Immature natural killer cell (primary cell): ENCODE measurements around the gene GATA2. TPM values are rescaled to one million over a fixed set of nuclear protein-coding genes. Genes with fewer than 3 reads are reported as not detected.
A peak's percentile ranks its signal among the peaks of the same experiment; 100 is the strongest.

ENCODE experiments used
- DNase-seq, 3 donors: peaks; one replicate each; pipeline ENCODE4 v3.0.0; 2022; ENCODE audit warnings: mixed read lengths in 1 of 3
- H3K27ac Mint-ChIP-seq, 6 donors: one replicate each; pipeline ENCODE4 v1.8.0; 2020; ENCODE audit warnings: mixed read lengths in 6 of 6, mild to moderate bottlenecking in 5 of 6, inconsistent platforms in 4 of 6, moderate library complexity in 3 of 6
- H3K27me3 Mint-ChIP-seq, 3 donors: one replicate each; pipeline ENCODE4 v1.8.0; 2020 to 2021; ENCODE audit warnings: low read depth in 3 of 3, mild to moderate bottlenecking in 3 of 3, mixed read lengths in 3 of 3, moderate library complexity in 3 of 3, inconsistent platforms in 1 of 3
- H3K36me3 Mint-ChIP-seq, 3 donors: one replicate each; pipeline ENCODE4 v1.8.0; 2020; ENCODE audit warnings: mixed read lengths in 3 of 3, inconsistent platforms in 2 of 3, mild to moderate bottlenecking in 2 of 3
- H3K4me1 Mint-ChIP-seq, 2 donors: one replicate each; pipeline ENCODE4 v1.8.0; 2020; ENCODE audit warnings: inconsistent platforms in 2 of 2, mild to moderate bottlenecking in 2 of 2, mixed read lengths in 2 of 2, moderate library complexity in 1 of 2
- H3K4me3 Mint-ChIP-seq, 5 donors: one replicate each; pipeline ENCODE4 v1.8.0; 2020; ENCODE audit warnings: mild to moderate bottlenecking in 5 of 5, mixed read lengths in 5 of 5, inconsistent platforms in 3 of 5, moderate library complexity in 3 of 5
- H3K9me3 Mint-ChIP-seq, 6 donors: one replicate each; pipeline ENCODE4 v1.8.0; 2020; ENCODE audit warnings: mild to moderate bottlenecking in 6 of 6, mixed read lengths in 6 of 6, inconsistent platforms in 4 of 6, moderate library complexity in 3 of 6
- polyA plus RNA-seq, 3 donors: library from polyadenylated mRNA; unstranded; fragments of 300-500 nt; fragmentation: Illumina TruSeq; gene quantifications; one replicate each; pipeline ENCODE4 v1.2.3, GENCODE V29; 2021

Gene GATA2
- polyA plus RNA-seq, 3 donors from 2014 or later: 0.35 TPM; not detected in 2

GRCh38 chr3:128482175-128482574 lies 10.8 kb downstream of the GATA2 start:
- Mint-ChIP-seq H3K4me1 (peaks cover 7 to 10% of the 10 kb centered on the region in 2 donors), H3K4me3 (no peak overlapping the region), H3K36me3 (peaks cover 0 to 4% (median 0%) of the 10 kb centered on the region in 3 donors), H3K9me3 (peaks cover 0 to 2% (median 0%) of the 10 kb centered on the region in 6 donors), H3K27me3 (peaks cover 20 to 40% (median 22%) of the 10 kb centered on the region in 3 donors), H3K27ac (no peak overlapping the region)
- no peak for DNase-seq

- Mint-ChIP-seq H3K9me3 (peaks cover 0 to 2% (median 0%) of the 10 kb centered on the region in 6 donors), H3K36me3 (peaks cover 0 to 4% (median 0%) of the 10 kb centered on the region in 3 donors), H3K4me1 (peaks cover 6 to 8% of the 10 kb centered on the region in 2 donors), H3K4me3 (no peak overlapping the region), H3K27me3 (peaks cover 20 to 40% (median 22%) of the 10 kb centered on the region in 3 donors), H3K27ac (no peak overlapping the region)
- no peak for DNase-seq
Measured at GRCh38 chr3:128481438-128481942, 11.5 kb downstream of the GATA2 start.

- DNase-seq: no peak
- Mint-ChIP-seq H3K9me3 (peaks cover 0 to 2% (median 0%) of the 10 kb centered on the region in 6 donors), H3K27ac (no peak overlapping the region), H3K4me1 (peaks cover 3 to 8% of the 10 kb centered on the region in 2 donors), H3K27me3 (peaks cover 16 to 35% (median 20%) of the 10 kb centered on the region in 3 donors), H3K4me3 (no peak overlapping the region), H3K36me3 (peaks cover 0 to 4% (median 0%) of the 10 kb centered on the region in 3 donors)
Measured at GRCh38 chr3:128480717-128481437, 12.1 kb downstream of the GATA2 start.

GRCh38 chr3:128480278-128480677 lies 12.7 kb downstream of the GATA2 start:
- peaks cover 3 to 8% of the 10 kb centered on the region in 2 donors for H3K4me1 Mint-ChIP-seq
- H3K36me3 Mint-ChIP-seq: peaks cover 0 to 4% (median 0%) of the 10 kb centered on the region in 3 donors
- no peak overlapping the region for H3K27ac Mint-ChIP-seq
- DNase-seq: no peak
- peaks cover 16 to 30% (median 18%) of the 10 kb centered on the region in 3 donors for H3K27me3 Mint-ChIP-seq
- H3K9me3 Mint-ChIP-seq: peaks cover 0 to 2% (median 0%) of the 10 kb centered on the region in 6 donors
- no peak overlapping the region for H3K4me3 Mint-ChIP-seq

- no peak overlapping the region for H3K4me3 Mint-ChIP-seq
- peaks cover 0 to 4% (median 0%) of the 10 kb centered on the region in 3 donors for H3K36me3 Mint-ChIP-seq
- H3K9me3 Mint-ChIP-seq: peaks cover 0 to 2% (median 0%) of the 10 kb centered on the region in 6 donors
- peaks cover 14 to 27% (median 16%) of the 10 kb centered on the region in 3 donors for H3K27me3 Mint-ChIP-seq
- no peak for DNase-seq
- H3K27ac Mint-ChIP-seq: no peak overlapping the region
- H3K4me1 Mint-ChIP-seq: peaks cover 3 to 8% of the 10 kb centered on the region in 2 donors
Measured at GRCh38 chr3:128479558-128480086, 13.4 kb downstream of the GATA2 start.

GRCh38 chr3:128478576-128479506 lies 14.2 kb downstream of the GATA2 start:
- Mint-ChIP-seq H3K27me3 (peaks cover 11 to 22% (median 15%) of the 10 kb centered on the region in 3 donors), H3K9me3 (peaks cover 0 to 2% (median 0%) of the 10 kb centered on the region in 6 donors), H3K4me1 (peaks cover 3 to 8% of the 10 kb centered on the region in 2 donors), H3K4me3 (no peak overlapping the region), H3K27ac (no peak overlapping the region), H3K36me3 (peaks cover 0 to 4% (median 0%) of the 10 kb centered on the region in 3 donors)
- DNase-seq: no peak

GRCh38 chr3:128476659-128477058 lies 16.3 kb downstream of the GATA2 start:
- Mint-ChIP-seq H3K4me1 (no peaks in the 10 kb centered on the region), H3K27ac (peak overlapping the region in 1 of 6 donors; percentile 13), H3K9me3 (peaks cover 0 to 2% (median 0%) of the 10 kb centered on the region in 6 donors), H3K36me3 (no peaks in the 10 kb centered on the region), H3K27me3 (peaks cover 0 to 9% (median 3%) of the 10 kb centered on the region in 3 donors), H3K4me3 (no peak overlapping the region)
- DNase-seq: no peak

GRCh38 chr3:128475355-128475754 lies 17.6 kb downstream of the GATA2 start:
- Mint-ChIP-seq H3K27me3 (peaks cover 0 to 9% (median 7%) of the 10 kb centered on the region in 3 donors), H3K36me3 (no peaks in the 10 kb centered on the region)
- no peak for DNase-seq

GRCh38 chr3:128473737-128474136 lies 19.3 kb downstream of the GATA2 start:
- H3K4me3 Mint-ChIP-seq: no peak overlapping the region
- H3K27ac Mint-ChIP-seq: no peak overlapping the region
- no peaks in the 10 kb centered on the region for H3K9me3 Mint-ChIP-seq
- DNase-seq: no peak
- no peaks in the 10 kb centered on the region for H3K4me1 Mint-ChIP-seq
- no peaks in the 10 kb centered on the region for H3K36me3 Mint-ChIP-seq
- H3K27me3 Mint-ChIP-seq: peaks cover 0 to 7% (median 7%) of the 10 kb centered on the region in 3 donors

More at GRCh38 chr3:128475355-128475754, 17.6 kb downstream of the GATA2 start:
- no peaks in the 10 kb centered on the region for H3K4me1 Mint-ChIP-seq
- H3K4me3 Mint-ChIP-seq: no peak overlapping the region
- no peak overlapping the region for H3K27ac Mint-ChIP-seq
- H3K9me3 Mint-ChIP-seq: no peaks in the 10 kb centered on the region

- no peak overlapping the region for H3K27ac Mint-ChIP-seq
- DNase-seq: no peak
- peaks cover 0 to 7% (median 6%) of the 10 kb centered on the region in 3 donors for H3K27me3 Mint-ChIP-seq
- H3K4me1 Mint-ChIP-seq: no peaks in the 10 kb centered on the region
- H3K9me3 Mint-ChIP-seq: no peaks in the 10 kb centered on the region
- no peak overlapping the region for H3K4me3 Mint-ChIP-seq
- H3K36me3 Mint-ChIP-seq: no peaks in the 10 kb centered on the region
Measured at GRCh38 chr3:128473180-128473519, 19.9 kb downstream of the GATA2 start.

- H3K27me3 Mint-ChIP-seq: peaks cover 0 to 7% (median 4%) of the 10 kb centered on the region in 3 donors
Measured at GRCh38 chr3:128472449-128473179, 20.4 kb downstream of the GATA2 start.

GRCh38 chr3:128471720-128472119 lies 21.3 kb downstream of the GATA2 start:
- Mint-ChIP-seq H3K27me3 (peaks cover 0 to 11% (median 10%) of the 10 kb centered on the region in 3 donors), H3K36me3 (no peaks in the 10 kb centered on the region), H3K4me1 (peaks cover 1 to 8% of the 10 kb centered on the region in 2 donors), H3K9me3 (no peaks in the 10 kb centered on the region), H3K27ac (no peak overlapping the region), H3K4me3 (no peak overlapping the region)
- DNase-seq: no peak

More at GRCh38 chr3:128472449-128473179, 20.4 kb downstream of the GATA2 start:
- Mint-ChIP-seq H3K9me3 (no peaks in the 10 kb centered on the region), H3K4me3 (no peak overlapping the region), H3K36me3 (no peaks in the 10 kb centered on the region), H3K4me1 (no peaks in the 10 kb centered on the region), H3K27ac (no peak overlapping the region)
- DNase-seq: no peak

GRCh38 chr3:128471110-128471509 lies 21.9 kb downstream of the GATA2 start:
- H3K27me3 Mint-ChIP-seq: peaks cover 0 to 11% (median 10%) of the 10 kb centered on the region in 3 donors
- no peaks in the 10 kb centered on the region for H3K36me3 Mint-ChIP-seq
- H3K9me3 Mint-ChIP-seq: no peaks in the 10 kb centered on the region
- H3K4me3 Mint-ChIP-seq: no peak overlapping the region
- DNase-seq: no peak
- no peak overlapping the region for H3K27ac Mint-ChIP-seq
- peaks cover 1 to 10% of the 10 kb centered on the region in 2 donors for H3K4me1 Mint-ChIP-seq
